DMS53 (cell line): ENCODE results near the gene MAP4K2.
A peak's percentile ranks its signal among the peaks of the same experiment; 100 is the strongest.

Source experiments
- DNase-seq: peaks from one replicate; lab custom pipeline; 2025; lab: John Stamatoyannopoulos, UW

The MAP4K2 gene

DNA sequence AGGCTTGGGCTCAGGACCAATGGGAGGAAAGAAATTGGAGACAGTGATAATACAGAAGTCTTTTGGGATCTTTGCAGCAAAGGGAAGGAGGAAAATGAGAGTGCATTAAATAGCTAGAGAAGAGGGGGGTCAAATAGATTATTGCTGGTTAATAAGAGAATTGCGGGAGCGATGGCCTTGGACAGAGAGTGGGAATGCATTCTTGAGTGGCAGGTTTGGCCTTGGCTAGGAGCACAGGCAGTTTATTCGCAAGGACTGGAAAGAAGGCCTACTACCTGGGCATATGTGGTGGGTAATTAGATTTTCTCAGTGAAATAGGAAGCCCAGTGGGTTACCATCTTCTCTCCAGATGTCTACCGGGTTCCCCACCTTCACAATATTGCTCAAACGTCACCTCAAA lies 10.8 kb upstream of the MAP4K2 start:
- no peak for DNase-seq

DNA sequence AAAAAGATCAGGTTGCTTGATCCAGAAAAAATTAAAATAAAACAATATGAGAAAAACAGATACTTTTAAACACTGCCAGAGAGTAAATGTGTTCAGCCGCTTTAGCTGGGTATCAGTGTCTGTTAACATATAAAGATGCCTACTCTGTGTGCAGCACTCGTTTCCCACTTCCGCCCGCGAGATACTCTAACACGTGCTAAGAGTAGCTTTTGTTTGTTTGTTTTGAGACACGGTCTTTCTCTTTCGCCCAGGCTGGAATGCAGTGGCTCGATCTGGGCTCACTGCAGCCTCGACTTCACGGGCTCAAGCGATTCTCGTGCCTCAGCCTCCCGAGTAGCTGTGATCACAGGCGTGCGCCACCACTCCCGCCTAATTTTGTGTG lies 7.9 kb upstream of the MAP4K2 start:
- DNase-seq: peak; percentile 94

DNA sequence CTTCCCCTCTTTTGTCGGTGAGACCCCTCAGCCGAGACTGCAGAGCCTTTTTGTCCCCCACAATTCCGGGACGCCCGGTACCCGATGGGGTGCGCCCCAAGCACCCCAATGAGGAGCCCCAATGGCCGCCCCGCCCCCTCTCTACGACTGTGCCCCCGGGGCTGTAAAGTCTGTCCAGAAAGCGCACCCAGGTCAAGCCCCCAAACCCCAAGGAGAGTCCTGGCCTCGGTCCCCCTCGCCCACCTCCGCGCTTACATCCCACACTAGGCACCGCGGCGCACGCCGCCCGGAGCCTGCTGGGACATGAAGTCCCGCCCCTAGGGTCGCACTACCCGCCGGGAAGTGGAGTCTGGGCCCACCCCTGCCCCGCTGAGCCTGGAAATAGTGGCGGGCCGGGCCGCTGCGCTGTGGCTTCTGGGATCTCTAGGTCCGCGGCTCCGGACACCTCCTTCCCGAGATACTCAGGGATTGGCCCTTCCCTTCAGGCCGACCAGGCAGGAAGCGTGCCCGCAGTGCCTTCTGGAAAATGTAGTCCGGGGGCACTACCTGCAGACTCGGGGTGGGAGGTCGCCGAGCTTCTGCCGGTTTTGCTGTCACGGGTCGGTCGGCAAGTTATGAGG lies 7.4 kb upstream of the MAP4K2 start, which contains the start of gene MEN1:
MEN1 (minus strand) TSS at position 281 of the 620 bp plus-strand sequence. CDS start 442 bp downstream, outside the sequence.
- DNase-seq: peak; percentile 99

DNA sequence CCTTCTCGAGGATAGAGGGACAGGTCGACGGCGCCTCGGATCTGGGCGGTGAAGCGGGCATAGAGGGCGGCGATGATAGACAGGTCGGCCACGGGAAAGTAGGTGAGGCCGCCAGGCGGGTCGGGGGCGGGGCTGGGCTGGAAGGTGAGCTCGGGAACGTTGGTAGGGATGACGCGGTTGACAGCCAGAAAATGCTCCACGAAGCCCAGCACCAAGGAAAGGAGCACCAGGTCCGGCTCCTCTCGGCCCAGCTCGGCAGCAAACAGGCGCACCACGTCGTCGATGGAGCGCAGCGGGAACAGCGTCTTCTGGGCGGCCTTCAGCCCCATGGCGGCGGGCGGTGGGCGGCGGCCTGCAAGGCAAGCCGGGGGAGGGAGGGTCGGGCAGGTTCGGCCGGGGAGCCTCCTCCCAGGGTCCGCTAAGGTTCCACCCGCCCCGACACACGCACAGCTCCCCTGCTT lies 6.8 kb upstream of the MAP4K2 start:
- DNase-seq: peak; percentile 73

DNA sequence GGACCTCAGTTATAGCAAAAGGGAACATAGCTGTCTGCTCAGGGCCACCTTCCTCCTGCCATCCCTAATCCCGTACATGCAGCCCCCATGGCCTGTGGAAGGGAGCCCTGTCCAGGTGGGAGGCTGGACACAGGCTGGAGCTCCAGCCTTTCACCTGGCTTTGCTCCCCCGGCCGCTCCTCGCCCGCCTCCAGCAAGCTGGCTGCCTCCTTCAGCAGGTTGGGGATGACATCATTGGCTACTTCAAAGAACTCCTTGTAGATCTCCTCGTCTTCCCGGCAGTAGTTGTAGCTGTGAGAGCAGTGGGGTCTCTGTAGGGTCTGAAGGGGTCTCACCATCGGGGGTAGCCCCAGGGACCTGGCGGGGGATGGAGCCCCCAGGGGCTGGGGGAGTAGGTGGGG lies 2.5 kb upstream of the MAP4K2 start:
- no peak for DNase-seq

DNA sequence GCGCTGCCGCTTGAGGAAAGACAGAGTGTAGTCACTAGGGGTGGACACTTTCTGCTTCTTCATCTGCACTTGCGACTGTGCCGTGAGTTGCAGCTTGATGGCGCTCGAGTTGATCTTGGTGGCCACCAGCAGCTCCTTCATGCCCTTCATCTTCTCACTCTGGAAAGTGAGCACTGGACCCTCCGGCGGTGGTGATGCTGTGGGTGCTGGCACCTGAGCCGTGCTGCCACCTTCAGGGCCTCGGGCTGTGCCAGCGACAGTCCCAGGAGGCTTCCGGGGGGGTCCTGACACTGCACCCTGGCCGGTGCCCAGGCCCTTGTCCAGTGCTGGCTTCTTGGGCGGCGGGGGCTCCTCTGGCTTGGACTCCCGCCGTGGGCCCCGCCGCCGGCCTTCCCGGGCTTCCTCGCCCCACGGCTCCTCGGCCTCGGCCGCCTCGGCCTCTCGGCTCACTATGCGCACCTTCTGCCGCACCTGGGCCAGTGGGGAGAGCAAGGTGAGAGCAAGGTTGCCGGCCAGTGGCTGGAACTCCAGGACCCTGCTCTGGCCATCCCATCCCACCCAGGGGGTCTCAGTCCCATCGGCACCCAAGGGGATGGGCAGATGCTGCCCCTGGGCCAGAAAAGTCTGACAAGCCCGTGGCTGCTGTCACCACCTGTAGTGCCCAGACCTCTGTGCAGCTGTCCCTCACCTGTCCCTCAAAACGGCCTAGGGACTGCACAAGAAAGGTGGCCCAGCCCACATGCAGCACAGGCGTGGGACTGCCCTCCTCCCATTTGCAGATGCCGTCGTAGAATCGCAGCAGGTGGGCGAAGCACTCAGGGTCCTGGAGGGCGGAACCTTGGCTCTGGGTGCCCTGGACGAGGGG lies 1.6 kb upstream of the MAP4K2 start:
- peak; percentile 40 for DNase-seq

DNA sequence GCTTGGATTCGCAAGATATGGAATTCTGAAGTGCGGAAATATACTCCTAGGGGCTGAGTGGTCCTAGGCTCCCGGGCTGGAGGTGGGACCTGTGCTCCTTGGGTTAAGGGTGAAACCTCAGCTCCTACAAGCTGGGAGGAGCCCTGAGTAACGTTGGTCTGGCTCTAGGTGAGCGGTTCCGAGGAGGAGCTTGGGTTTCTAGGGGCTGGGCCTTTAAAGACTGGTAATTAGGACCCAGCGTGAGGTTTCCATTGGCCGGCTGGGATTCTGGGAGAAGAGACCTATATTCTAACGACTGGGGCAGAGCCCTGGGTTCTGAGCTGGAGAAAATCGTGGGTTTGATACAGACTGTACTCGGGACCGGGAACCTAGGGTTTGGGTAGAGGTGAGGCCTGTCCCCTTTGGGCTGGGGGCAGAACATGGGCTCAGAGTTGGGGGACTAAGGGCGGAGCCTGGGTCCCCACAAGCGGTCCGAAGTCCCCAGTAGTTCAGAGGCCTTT lies 882 bp upstream of the MAP4K2 start:
- DNase-seq: peak; percentile 77

DNA sequence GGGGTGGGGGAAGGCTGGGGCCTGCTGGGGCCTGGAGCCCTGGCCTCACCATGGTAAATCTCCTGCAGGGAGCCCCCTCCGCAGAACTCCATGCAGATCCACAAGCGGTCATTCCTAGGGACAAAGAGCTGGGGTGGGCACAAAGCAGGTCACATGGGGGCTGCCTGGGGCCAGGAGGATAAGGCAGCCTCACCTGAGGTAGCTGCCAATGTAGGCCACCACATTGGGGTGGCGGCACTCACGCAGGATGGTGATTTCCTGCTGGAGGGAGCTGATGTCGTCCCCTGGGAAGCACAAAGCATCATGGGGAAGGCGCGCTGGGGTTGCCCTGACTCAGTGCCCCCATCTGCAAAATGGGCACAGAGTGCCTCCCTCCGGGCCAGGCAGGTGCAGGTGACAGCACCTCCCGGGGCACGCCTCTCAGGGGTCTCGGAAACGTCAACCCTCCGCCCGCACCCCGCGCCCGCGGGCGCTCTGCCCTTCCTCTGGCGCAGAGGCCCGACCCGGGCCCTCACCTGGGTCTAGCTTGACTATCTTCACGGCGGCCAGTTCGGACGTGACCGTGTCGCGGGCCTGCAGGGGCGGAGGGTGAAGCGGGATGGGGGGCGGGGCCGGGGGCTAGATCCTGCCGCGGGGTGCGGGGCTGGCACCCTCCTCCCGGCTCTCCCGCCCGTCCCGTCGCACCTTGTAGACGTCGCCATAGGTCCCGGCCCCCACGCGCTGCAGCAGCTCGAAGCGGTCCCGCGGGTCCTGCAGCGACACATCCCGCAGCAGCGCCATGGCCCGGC lies 450 bp downstream of the MAP4K2 start:
- DNase-seq: peak; percentile 52

DNA sequence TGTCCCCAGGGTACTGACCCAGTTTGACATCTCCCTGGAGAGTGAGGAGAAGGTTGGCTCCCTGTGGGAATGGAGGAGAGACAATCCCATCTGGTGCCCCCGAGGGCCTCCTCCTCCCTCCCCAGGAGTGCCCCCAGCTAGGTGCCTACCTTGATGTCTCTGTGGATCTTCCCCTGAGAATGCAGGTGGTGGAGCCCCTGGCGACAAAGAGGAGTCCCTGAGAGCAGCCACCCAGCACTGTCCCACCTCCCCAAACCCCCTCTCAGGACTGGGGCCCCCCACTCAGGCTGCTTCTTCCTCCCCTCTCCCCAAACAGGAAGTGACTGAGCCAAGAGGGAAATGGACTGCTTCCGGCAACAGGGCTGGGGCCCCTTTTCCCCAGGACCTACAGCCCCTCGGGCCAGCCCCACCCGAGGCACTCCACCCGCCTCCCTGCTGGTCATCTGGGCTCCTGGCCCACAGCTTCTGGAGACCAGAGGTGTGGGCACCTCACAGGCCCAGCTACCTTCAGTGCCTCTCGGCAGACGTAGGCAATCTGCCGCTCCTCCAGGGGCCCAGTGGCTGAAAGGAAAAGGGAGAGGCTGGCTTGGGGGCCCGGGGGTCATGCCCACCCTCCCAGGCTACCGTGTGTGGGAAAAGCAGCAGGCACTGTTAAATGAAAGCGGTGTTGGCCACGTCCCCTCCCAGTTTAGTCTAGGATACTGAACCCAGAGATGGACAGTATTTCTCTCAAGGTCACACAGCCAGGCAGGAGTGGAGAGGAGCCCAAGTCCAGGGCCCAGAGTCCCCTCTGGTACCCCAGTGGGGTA lies 1.2 kb downstream of the MAP4K2 start:
- no peak for DNase-seq

DNA sequence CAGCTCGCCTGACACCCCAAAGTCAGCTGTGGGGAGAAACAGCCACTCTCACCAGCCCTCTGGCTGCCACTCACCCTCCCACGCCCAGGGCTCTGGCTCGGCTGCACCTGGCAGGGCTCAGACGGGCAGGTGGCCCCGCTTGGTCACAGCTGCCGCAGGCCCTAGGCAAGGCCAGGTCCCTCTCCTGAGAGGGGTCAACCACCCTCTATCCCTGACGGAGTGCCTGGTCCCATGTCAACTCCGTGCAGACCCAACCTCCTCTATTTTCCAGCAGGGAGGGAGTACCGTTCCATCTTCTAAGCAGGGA lies 1.9 kb downstream of the MAP4K2 start:
- no peak for DNase-seq

DNA sequence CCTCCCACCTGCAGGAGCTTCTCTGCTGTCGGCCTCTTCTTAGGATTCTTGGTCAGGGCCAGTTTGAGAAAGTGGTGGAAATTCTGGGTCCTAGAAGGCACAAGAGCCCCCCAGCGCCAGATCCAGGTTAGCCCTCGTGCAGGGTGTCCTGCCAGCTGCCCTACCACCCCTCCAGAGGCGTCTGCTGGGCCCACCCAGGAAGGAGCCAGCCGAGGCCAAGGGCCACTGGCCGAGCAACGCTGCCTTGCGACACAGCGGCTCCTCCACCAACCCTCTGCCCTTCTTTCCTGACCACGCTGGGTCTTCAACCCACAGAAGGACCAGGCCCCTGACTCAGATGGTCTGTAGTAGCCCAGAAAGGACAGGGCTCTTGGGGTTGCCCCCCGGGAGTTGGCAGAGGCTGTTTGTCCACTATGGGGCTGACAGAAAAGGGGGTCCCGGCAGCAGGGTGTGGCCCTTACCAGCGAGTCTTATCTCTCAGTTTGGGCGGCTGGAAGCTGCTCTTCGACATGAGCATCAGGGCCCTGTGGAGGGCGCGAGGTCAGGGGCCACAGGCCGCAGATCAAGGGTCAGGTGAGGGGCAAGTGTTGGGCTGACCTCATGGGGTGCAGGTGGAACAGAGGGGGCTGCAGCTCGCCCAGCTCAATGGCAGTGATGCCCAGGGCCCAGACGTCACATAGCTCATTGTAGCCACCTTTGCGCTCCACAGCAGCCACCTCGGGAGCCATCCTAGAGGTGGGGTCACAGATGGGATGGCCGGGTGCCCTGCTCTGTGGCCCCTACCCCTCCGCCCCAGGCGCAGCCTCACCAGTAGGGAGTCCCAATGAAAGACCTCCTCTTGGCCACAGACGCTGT lies 2.5 kb downstream of the MAP4K2 start:
- no peak for DNase-seq

DNA sequence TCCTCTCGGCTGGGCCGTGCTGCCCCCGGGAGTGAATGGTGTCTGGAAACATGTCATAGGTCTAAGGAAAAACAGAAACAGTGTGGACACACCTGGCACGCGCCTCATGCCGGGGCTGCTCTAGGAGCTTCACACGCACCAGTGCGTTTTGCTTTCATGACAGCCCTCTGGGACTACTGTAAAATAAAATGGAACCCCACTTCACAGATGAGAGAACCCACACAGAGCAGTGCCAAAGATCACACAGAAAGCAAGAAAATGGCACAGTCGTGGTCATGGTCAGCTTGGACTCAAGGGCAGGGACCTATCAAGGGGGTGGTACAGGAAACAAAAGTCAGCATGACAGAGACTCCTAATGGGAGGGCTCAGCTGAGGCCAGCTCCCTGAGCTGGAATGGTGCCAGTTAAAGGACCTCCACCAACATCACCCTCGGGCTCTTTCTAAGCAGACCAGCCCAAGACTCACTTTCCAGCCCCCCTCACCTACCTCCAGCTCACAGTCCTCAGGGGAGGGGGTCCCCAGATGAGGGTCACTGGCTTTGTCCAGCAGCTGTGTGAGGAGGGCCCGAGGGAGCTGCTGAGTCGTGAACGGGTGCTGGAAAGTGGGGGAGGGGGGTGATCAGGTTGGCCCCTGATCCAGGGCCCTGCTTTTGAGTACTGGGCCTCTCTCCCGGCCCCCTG lies 3.3 kb downstream of the MAP4K2 start:
- no peak for DNase-seq

DNA sequence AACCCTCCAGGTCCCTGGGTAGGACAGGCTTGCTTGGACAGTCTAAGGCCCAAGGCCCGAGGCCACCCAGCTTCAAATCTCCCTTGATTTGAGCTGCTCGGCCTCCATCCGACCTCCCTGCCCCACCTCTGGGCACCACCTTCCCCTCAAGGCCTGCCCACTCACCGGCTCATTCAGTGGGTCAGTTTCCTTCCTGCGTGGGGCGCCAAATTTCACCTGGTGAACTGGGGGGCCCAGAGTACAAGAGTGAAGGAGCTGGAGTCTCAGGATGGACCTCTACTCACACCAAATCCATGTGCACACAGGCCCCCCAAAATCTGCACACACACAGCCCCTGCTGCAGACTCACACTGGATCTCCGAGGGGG lies 3.8 kb downstream of the MAP4K2 start:
- DNase-seq: no peak

DNA sequence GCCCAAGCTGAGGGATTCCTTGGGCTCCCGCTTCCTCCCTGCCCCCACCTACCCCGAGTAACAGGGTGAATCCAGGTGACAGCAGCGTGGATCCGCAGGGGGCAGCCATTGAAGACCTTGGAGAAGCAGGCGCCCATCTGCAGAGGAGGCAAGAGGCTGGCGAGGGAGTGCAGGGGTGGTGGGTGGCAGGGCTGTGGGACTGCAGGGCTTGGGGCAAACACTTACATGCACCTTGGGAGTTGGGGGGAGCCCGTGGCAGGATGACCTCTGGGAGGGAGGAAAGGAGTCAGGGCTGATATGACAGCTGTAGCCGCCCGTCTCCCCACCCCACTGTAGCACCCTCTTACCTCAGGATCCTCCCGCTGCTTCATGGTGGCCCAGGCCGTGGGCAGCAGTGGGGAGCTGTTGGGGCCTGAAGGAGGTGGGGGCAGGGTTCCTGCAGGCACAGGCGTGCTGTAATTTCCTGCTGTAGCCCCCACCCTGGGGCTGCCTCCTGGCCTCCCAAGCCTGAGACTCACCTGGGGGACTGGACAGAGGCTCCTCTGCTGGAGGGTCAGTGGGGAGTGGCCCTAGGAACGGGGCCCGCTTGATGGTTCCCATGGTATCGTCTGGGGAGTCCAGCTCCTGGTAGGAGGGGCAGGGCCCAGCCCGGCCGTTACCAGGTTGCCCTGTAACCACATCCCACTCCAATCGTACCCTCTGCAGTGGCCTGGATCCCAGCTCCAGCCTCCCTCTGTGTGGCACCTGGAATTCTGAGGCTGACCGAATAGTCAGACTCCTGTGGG lies 6.1 kb downstream of the MAP4K2 start:
- DNase-seq: no peak

DNA sequence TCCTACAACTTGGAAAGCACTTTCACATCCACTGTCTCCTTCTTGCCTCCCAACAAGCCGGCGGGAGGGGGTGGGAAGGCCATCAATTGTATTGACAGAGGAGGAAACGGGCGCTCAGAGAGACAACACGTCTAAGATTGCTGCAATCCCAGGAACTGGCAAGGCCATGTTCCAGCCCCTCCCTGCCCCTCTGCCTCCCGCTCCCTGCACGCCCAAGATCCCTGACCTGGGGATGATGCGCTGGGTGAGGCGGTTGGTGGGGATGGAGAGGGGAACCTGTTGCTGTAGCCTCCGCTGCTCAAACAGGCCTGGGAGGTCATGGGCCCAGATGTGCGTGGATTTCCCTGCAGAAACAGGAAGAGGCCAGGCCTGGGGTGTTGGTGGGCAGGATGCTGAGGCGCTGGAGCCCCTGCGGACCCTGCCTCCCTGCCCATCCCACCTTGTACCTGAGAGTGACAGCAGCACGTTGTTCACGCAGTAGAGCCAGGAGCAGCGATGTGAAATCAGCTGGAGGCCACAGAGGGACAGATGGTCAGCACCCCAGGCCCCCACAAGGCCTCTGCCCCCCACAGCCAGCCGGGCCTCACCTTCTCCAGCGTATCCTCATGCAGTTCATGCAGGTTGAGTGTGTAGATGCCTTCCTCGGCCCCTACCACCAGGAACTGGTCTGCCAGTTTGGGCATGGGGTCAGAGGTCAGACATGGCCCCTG lies 6.8 kb downstream of the MAP4K2 start:
- DNase-seq: no peak

DNA sequence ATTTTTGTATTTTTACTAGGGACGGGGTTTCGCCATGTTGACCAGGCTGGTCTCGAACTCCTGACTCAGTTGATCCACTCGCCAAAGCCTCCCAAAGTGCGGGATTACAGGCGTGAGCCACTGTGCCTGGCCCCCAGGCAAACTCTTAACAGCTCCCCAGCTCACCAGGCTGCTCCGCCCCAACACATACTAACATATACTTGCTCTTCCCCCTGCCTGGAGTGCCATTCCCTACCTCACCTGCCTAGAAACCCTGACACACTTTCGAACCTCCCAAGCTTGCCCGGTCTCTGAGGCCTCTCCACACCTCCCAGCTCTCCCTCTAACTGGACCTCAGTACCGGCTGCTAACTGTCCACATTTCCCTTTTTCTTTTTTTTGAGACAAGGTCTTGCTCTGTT lies 8.5 kb downstream of the MAP4K2 start:
- no peak for DNase-seq

DNA sequence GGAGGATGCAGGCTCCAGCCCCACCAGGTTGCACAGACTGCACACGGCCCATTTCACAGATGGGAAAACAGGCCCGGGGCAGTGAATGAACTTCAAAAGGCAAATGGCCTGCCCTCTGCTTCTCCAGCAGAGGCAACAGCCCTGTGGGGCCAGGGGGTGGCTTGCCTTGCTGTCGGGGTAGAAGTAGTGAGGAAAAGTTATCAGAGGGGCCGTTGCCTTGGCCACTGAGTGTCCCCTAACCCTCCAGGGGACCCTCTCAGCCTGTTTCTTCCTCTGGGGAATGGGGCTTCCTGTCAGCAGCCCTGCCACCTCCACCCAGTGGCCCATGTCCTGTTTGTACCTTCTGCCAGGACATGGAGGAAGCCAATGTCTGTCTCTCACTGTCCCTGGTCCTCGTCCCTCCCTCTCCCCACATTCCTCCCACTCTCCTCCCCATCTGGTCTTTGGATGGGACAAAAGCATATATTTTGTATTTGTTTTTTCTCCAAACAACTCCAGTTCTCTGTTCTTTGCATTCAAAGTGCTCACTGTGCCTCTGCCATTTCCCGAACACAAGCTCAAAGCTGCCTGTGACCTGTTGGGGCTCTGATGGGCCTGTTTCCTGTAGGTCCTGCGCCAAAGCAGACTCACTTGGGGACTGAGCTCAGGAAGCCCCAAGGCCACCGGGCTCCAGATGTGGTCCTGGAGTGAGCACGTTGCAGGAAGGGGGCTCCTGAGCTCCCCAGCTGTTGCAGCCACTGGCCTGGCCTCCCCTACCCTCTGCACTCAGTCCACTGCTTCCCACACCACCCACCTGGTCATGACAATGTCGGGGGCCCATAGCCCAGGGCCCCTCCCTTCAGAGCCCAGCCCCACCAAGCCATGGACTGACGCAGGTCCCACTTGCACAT lies 9.5 kb downstream of the MAP4K2 start:
- no peak for DNase-seq

DNA sequence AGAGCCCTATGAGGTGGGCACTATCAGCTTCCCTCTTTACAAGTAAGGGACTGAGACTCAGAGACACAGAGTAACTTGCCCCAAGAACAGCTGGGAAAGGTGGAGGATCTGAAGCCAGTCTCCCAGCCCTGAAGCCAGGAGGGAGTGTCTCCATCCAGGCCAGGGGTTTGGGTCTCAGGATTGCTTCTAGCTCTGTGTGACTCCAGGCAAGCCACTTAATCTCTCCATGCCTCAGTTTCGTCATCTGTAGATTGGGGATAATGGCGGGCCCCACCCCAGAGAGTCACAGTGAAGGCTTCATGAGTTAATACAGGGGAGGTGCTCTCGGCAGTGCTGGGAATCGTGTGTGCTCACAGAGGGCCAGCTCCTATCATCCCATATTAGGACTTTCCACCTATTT lies 10.5 kb downstream of the MAP4K2 start:
- DNase-seq: no peak
